HL-60 (cell line): ENCODE data around the gene RNF166.

Experiments used
- DNase-seq, 2 experiments: peaks; one replicate each; pipeline ENCODE4 v3.0.0-alpha.2; 2010 to 2020; ENCODE audit warnings: low read depth in 1 of 2, low spot score in 1 of 2
- H3K27ac ChIP-seq: fragments of 250-450 bp; sonication (Bioruptor Pico); replicated peaks from 2 replicates; pipeline ENCODE4 v1.5.1; 2020; ENCODE audit warnings: mild to moderate bottlenecking, moderate library complexity
- H3K27me3 ChIP-seq: fragments of 250-450 bp; sonication (Bioruptor Pico); 2 replicates; pipeline ENCODE4 v1.5.1; 2021; ENCODE audit warnings: mild to moderate bottlenecking, moderate library complexity; ENCODE audit not compliant: insufficient read depth, poor library complexity, severe bottlenecking
- H3K4me3 ChIP-seq: replicated peaks from 2 replicates; pipeline ENCODE4 v1.5.1; 2011; ENCODE audit warnings: mild to moderate bottlenecking, control low read depth, low read length; ENCODE audit not compliant: insufficient read depth
- GABPA ChIP-seq: IDR thresholded peaks from 2 replicates; pipeline ENCODE4 v1.6.1; 2012; ENCODE audit warnings: low read depth
- POLR2AphosphoS5 ChIP-seq: IDR thresholded peaks from 2 replicates; pipeline ENCODE4 v1.6.1; 2012; ENCODE audit warnings: low read depth
- SPI1 ChIP-seq: IDR thresholded peaks from 2 replicates; pipeline ENCODE4 v1.6.1; 2012; ENCODE audit warnings: low read depth, mild to moderate bottlenecking, borderline replicate concordance
- TF ChIP-seq, protein P1 (sequence below): IDR thresholded peaks from one replicate; pipeline ENCODE4 v1.5.1; 2011; ENCODE audit warnings: low read length, control low read depth, inconsistent platforms; ENCODE audit not compliant: insufficient read depth
- TF ChIP-seq, protein P2 (sequence below): IDR thresholded peaks from 2 replicates; pipeline ENCODE4 v1.6.1; 2012; ENCODE audit warnings: low read depth; ENCODE audit not compliant: insufficient replicate concordance

RNF166 gene

DNA sequence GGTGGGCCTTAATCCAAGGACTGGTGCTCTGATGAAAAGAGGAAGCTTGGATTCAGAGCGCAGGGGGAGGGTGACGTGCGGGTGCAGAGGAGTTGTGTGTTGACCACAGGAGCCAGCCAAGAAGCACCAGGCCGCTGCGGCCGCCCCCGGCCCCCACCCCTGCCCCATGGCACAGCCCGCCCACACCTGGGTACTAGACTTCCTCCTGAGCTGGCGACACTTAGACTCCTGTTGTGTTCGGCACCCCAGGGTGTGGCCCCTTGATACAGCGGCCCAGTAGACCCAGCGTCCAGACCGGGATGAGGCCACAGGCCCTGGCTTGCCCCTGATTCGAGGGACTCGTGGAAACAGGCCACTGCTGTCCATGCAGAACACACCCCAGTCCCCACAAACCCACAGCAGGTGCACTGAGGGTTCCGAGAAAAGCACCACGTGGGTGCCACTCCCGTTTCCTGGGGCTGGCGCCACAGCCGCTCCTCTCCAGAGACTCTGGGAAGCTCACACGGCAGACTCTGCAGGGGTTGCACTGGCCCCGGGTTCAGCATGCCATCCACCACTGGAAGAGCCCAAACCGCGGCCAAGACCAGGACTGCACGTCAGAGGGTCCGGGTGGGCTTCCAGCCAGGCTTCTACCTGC lies 14.2 kb downstream of the RNF166 start:
- TF ChIP-seq, protein P1, sequence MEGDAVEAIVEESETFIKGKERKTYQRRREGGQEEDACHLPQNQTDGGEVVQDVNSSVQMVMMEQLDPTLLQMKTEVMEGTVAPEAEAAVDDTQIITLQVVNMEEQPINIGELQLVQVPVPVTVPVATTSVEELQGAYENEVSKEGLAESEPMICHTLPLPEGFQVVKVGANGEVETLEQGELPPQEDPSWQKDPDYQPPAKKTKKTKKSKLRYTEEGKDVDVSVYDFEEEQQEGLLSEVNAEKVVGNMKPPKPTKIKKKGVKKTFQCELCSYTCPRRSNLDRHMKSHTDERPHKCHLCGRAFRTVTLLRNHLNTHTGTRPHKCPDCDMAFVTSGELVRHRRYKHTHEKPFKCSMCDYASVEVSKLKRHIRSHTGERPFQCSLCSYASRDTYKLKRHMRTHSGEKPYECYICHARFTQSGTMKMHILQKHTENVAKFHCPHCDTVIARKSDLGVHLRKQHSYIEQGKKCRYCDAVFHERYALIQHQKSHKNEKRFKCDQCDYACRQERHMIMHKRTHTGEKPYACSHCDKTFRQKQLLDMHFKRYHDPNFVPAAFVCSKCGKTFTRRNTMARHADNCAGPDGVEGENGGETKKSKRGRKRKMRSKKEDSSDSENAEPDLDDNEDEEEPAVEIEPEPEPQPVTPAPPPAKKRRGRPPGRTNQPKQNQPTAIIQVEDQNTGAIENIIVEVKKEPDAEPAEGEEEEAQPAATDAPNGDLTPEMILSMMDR = no peak
- TF ChIP-seq, protein P2, sequence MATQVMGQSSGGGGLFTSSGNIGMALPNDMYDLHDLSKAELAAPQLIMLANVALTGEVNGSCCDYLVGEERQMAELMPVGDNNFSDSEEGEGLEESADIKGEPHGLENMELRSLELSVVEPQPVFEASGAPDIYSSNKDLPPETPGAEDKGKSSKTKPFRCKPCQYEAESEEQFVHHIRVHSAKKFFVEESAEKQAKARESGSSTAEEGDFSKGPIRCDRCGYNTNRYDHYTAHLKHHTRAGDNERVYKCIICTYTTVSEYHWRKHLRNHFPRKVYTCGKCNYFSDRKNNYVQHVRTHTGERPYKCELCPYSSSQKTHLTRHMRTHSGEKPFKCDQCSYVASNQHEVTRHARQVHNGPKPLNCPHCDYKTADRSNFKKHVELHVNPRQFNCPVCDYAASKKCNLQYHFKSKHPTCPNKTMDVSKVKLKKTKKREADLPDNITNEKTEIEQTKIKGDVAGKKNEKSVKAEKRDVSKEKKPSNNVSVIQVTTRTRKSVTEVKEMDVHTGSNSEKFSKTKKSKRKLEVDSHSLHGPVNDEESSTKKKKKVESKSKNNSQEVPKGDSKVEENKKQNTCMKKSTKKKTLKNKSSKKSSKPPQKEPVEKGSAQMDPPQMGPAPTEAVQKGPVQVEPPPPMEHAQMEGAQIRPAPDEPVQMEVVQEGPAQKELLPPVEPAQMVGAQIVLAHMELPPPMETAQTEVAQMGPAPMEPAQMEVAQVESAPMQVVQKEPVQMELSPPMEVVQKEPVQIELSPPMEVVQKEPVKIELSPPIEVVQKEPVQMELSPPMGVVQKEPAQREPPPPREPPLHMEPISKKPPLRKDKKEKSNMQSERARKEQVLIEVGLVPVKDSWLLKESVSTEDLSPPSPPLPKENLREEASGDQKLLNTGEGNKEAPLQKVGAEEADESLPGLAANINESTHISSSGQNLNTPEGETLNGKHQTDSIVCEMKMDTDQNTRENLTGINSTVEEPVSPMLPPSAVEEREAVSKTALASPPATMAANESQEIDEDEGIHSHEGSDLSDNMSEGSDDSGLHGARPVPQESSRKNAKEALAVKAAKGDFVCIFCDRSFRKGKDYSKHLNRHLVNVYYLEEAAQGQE = no peak
- TF ChIP-seq SPI1 (no peak; the same call in 1 of the 2 replicates), GABPA (no peak), POLR2AphosphoS5 (no peak)
- Histone ChIP-seq H3K27ac (peak overlapping the region; percentile 41), H3K27me3 (no peaks in the 10 kb centered on the region), H3K4me3 (no peak overlapping the region)
- DNase-seq = peak; percentile 53 to 85

DNA sequence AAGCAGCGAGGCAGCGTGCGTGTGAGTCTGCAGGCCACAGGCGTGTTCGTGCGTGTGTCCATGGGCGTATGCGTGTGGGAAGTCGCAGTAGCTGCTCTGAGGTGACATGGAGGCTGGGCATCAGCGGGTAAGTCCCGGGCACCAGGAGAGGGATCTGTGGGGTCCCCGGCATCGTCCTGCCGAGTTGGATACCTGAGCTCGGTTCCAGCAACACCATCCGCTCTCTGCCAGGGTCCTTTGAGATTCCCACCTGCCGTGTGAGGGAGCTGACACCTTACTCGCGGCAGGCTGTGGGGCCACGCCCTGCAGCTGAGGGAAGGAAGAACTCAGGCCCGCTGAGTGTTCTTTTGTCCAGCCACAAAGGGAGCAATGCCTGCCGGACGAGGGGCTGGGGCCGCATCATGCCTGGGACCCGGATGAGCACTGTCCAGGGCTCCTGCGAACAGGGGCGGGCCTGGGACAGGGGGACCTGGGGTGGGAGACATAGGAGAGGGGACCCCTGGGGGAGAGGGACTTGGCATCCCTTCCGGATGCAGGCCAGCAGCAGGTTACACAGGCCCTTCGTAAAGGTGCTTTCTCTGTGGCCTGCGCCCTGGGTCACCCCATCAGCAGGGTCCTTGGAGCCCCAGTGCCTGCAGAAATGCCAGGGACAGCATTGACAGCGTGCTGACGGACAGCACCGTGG lies 14.9 kb downstream of the RNF166 start:
- Histone ChIP-seq H3K27ac (no peak overlapping the region), H3K27me3 (no peaks in the 10 kb centered on the region), H3K4me3 (no peak overlapping the region)
- TF ChIP-seq POLR2AphosphoS5 (no peak), SPI1 (no peak), GABPA (no peak)
- TF ChIP-seq, protein P1 = no peak
- TF ChIP-seq, protein P2 = no peak
- DNase-seq = no peak

DNA sequence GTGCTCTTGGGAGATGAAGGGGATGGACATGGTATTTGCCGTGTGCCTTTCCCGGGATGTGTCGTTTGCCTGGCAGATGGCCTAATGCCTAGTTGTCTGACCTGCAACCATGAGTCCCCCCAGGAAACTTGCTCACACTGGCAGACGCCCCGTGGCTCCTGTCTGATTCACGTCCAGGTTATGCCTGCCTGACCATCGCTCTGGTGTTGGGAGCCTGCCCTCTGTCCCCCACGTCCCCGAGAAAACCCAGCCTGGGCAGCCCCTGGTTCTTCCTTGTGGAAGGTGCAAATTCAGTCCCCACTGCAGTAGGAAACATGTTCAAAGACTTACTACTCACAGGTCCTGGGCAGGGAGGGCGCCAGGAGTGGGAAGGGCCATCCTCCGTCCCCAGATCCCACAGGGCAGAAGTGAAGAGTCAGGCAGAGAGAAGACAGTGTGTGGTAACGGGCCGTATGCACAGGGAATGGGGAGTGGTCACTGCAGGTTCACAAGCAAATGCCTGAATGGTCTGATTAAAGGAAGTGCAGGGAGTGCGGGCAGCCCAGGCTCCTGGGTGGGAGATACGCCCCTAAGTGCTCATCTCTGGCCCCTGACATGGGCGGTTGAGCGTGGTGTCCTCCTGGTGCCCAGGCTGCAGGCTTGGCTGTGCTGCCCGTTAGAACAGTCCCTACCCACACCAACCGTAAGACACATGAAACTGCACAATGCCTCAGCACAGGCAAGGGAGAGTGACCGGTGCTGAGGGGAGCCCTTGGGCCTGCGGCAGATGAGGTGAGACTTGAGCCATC lies 15.7 kb downstream of the RNF166 start:
- TF ChIP-seq, protein P1 = no peak
- TF ChIP-seq SPI1 = no peak
- no peak for TF ChIP-seq GABPA
- TF ChIP-seq, protein P2 = no peak
- TF ChIP-seq POLR2AphosphoS5 = no peak
- no peaks in the 10 kb centered on the region for H3K27me3 ChIP-seq

More for the DNA sequence above, 15.7 kb downstream of the RNF166 start:
- Histone ChIP-seq H3K4me3 (no peak overlapping the region), H3K27ac (no peak overlapping the region)
- DNase-seq = no peak
